ENCODE results near the gene LRRC73.
"Not testable (repeated sequence)": the region's sequence is repeated elsewhere in the genome, so short reads cannot be mapped to it uniquely, and the experiment has no call there.

The LRRC73 gene

GRCh38 chr6:43492673-43493072 is 17.5 kb downstream of the LRRC73 start:
- no peak for DNase-seq (ENCODE audit: low spot score)

GRCh38 chr6:43491750-43492661 is 18.1 kb downstream of the LRRC73 start:
- DNase-seq (ENCODE audit: low spot score) = peak; percentile 89

- peak; percentile 44 for DNase-seq (ENCODE audit: low spot score)
Observed at GRCh38 chr6:43490523-43490939, 19.6 kb downstream of the LRRC73 start.

- DNase-seq (ENCODE audit: low spot score) = peak; percentile 99
Observed at GRCh38 chr6:43489277-43490072, 20.7 kb downstream of the LRRC73 start.

- no peak for DNase-seq (ENCODE audit: low spot score)
Observed at GRCh38 chr6:43488667-43489276, 21.4 kb downstream of the LRRC73 start.

- DNase-seq (ENCODE audit: low spot score) = no peak
Observed at GRCh38 chr6:43481591-43482236, 28.4 kb downstream of the LRRC73 start.

- DNase-seq (ENCODE audit: low spot score) = no peak
Observed at GRCh38 chr6:43481075-43481474, 29.1 kb downstream of the LRRC73 start.

GRCh38 chr6:43478008-43478372 is 32.2 kb downstream of the LRRC73 start:
- DNase-seq (ENCODE audit: low spot score) = no peak

GRCh38 chr6:43477235-43478007 is 32.7 kb downstream of the LRRC73 start, which contains the start of gene TJAP1:
TSS of gene TJAP1 (plus strand) at chr6:43477570. CDS start at chr6:43499002, 21,432 bp downstream.
- peak; percentile 82 for DNase-seq (ENCODE audit: low spot score)

GRCh38 chr6:43476746-43477145 is 33.4 kb downstream of the LRRC73 start:
- DNase-seq (ENCODE audit: low spot score) = no peak

- DNase-seq (ENCODE audit: low spot score) = no peak
Observed at GRCh38 chr6:43475516-43475915, 34.6 kb downstream of the LRRC73 start.

- DNase-seq (ENCODE audit: low spot score) = no peak
Observed at GRCh38 chr6:43472515-43472914, 37.6 kb downstream of the LRRC73 start.

- DNase-seq (ENCODE audit: low spot score) = no peak
Observed at GRCh38 chr6:43471399-43471798, 38.7 kb downstream of the LRRC73 start.

GRCh38 chr6:43469947-43470346 is 40.2 kb downstream of the LRRC73 start:
- DNase-seq (ENCODE audit: low spot score) = no peak

GRCh38 chr6:43468748-43469681 is 41.1 kb downstream of the LRRC73 start:
- no peak for DNase-seq (ENCODE audit: low spot score)

- DNase-seq (ENCODE audit: low spot score) = no peak
Observed at GRCh38 chr6:43468240-43468639, 41.9 kb downstream of the LRRC73 start.

- DNase-seq (ENCODE audit: low spot score) = no peak
Observed at GRCh38 chr6:43467752-43468151, 42.4 kb downstream of the LRRC73 start.

- not testable (repeated sequence) for DNase-seq (ENCODE audit: low spot score)
Observed at GRCh38 chr6:43467265-43467664, 42.9 kb downstream of the LRRC73 start.

GRCh38 chr6:43465948-43466347 is 44.2 kb downstream of the LRRC73 start:
- no peak for DNase-seq (ENCODE audit: low spot score)

GRCh38 chr6:43464337-43464736 is 45.8 kb downstream of the LRRC73 start:
- DNase-seq (ENCODE audit: low spot score) = no peak

Measured in pons (tissue), 1 donor.